Naive B cell (primary cell): ENCODE measurements around the gene CNPY4. TPM values are rescaled to one million over a fixed set of nuclear protein-coding genes. Genes with fewer than 3 reads are reported as not detected.

Experiments
- ATAC-seq, 2 donors: fragments of 150-1000 bp; cut with Tn5 transposase; 2 replicates each; pipeline ENCODE4 v1.10.0; 2021; ENCODE audit warnings: low read depth in 2 of 2, mild to moderate bottlenecking in 2 of 2, moderate library complexity in 2 of 2
- DNase-seq: peaks from one replicate; pipeline ENCODE4 v3.0.0; 2022
- H3K27ac Mint-ChIP-seq, 6 donors: one replicate each; pipeline ENCODE4 v1.8.0; 2020 to 2022; ENCODE audit warnings: mild to moderate bottlenecking in 6 of 6, mixed read lengths in 6 of 6, moderate library complexity in 5 of 6, inconsistent platforms in 2 of 6
- H3K27me3 Mint-ChIP-seq, 3 donors: one replicate each; pipeline ENCODE4 v1.8.0; 2021 to 2022; ENCODE audit warnings: mixed read lengths in 3 of 3, mild to moderate bottlenecking in 1 of 3
- H3K36me3 Mint-ChIP-seq, 2 donors: one replicate each; pipeline ENCODE4 v1.8.0; 2020 to 2022; ENCODE audit warnings: mixed read lengths in 2 of 2, inconsistent platforms in 1 of 2, mild to moderate bottlenecking in 1 of 2
- H3K4me1 Mint-ChIP-seq, 3 donors: one replicate each; pipeline ENCODE4 v1.8.0; 2020 to 2022; ENCODE audit warnings: mixed read lengths in 3 of 3, inconsistent platforms in 1 of 3, mild to moderate bottlenecking in 1 of 3, moderate library complexity in 1 of 3
- H3K4me3 Mint-ChIP-seq, 8 donors: one replicate each; pipeline ENCODE4 v1.8.0; 2020 to 2022; ENCODE audit warnings: mild to moderate bottlenecking in 8 of 8, mixed read lengths in 8 of 8, moderate library complexity in 8 of 8, inconsistent platforms in 2 of 8
- H3K9me3 Mint-ChIP-seq, 7 donors: one replicate each; pipeline ENCODE4 v1.8.0; 2020 to 2022; ENCODE audit warnings: mixed read lengths in 7 of 7, mild to moderate bottlenecking in 5 of 7, inconsistent platforms in 2 of 7, moderate library complexity in 1 of 7
- polyA plus RNA-seq, 6 donors: library from polyadenylated mRNA; unstranded; fragments of 300-500 nt; fragmentation: Illumina TruSeq; gene quantifications; one replicate each; pipeline ENCODE4 v1.2.3, GENCODE V29; 2021; ENCODE audit warnings: low read depth in 6 of 6

The CNPY4 gene, protein sequence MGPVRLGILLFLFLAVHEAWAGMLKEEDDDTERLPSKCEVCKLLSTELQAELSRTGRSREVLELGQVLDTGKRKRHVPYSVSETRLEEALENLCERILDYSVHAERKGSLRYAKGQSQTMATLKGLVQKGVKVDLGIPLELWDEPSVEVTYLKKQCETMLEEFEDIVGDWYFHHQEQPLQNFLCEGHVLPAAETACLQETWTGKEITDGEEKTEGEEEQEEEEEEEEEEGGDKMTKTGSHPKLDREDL
- polyA plus RNA-seq, result 1 to 10 TPM in 5 of 6 donors, not detected in 1; 4.9 to 8.6 (median 5.8) TPM

DNA sequence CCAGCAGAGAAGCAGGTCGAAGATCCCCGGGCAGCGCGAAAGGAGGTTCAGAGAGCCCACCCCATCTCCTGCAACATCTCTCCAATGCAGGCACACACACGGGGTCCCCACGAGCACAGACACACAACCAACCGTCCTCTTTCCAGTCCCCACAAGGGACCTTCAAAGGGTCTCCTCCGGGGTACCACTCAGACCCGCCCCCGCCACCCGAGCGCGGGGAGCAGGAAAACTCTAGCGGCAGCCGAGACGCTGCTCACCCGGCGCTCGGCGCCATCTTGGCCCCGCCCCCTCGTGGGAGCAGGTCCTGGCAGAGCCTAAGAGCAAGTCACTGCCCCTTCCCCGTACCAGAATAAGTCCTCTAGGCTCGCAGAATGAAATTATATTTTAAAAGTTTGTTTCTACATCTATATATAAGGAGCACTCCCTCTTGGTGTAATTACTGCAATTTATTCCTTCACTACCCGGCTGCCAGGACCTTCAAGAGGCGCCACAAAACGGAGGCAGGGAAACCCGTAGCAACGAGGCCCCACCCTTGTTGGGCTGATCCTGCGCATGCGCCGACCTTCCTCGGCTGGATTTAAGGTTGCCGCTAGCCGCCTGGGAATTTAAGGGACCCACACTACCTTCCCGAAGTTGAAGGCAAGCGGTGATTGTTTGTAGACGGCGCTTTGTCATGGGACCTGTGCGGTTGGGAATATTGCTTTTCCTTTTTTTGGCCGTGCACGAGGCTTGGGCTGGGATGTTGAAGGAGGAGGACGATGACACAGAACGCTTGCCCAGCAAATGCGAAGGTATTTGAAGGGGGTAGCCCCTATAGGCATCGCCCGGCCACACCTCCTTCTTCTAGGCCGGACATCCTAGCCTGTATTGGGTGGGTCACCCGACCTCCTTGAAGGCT is at the start of gene CNPY4, which contains the start of gene TAF6:
TSS of gene CNPY4 (plus strand) at position 563 of the 898 bp plus-strand sequence. CDS start at position 674, 111 bp downstream.
TSS of gene TAF6 (minus strand) at position 287 of the 898 bp plus-strand sequence. CDS start 5,149 bp downstream, outside the sequence.
- H3K9me3 Mint-ChIP-seq, result no peaks in the 10 kb centered on the region
- H3K4me1 Mint-ChIP-seq, result peaks cover 21 to 48% (median 45%) of the 10 kb centered on the region in 3 donors
- H3K27ac Mint-ChIP-seq, result peak within 1 kb of the TSS; percentile 99 to 100 (median 100)
- H3K4me3 Mint-ChIP-seq, result peak within 1 kb of the TSS; percentile 96 to 99 (median 98)
- ATAC-seq (peak; percentile 81 to 82), DNase-seq (peak; percentile 92)
- no peaks in the 10 kb centered on the region for H3K27me3 Mint-ChIP-seq
- H3K36me3 Mint-ChIP-seq, result no peaks in the 10 kb centered on the region

DNA sequence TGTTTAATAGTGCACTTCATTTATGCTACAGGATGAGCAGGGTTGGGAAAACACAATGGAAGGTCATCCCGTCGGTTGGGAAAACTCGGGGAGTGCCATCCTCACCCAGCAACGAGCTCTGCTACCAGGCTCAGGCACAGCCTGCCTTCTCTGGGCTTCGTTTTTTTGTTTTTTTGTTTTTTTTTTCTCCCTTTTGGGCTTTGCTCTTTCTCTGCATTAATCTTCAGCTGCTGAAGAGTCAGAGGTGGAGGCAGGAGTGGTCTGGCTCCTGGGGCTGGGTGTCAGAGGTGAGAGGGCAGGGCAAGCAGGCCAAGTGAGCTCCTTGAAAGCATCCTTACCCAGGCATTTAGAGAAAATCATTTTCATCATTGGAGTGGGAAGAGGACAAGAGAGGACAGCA is 49.4 kb upstream of the CNPY4 start:
- Mint-ChIP-seq H3K36me3 (peaks cover 41 to 42% of the 10 kb centered on the region in 2 donors), H3K4me1 (peaks cover 0 to 3% (median 2%) of the 10 kb centered on the region in 3 donors), H3K4me3 (peak overlapping the region in 2 of 8 donors; percentile 33 to 66), H3K27me3 (no peaks in the 10 kb centered on the region), H3K9me3 (peaks cover 14 to 34% (median 29%) of the 10 kb centered on the region in 7 donors), H3K27ac (no peak overlapping the region)
- ATAC-seq, result no peak
- no peak for DNase-seq

DNA sequence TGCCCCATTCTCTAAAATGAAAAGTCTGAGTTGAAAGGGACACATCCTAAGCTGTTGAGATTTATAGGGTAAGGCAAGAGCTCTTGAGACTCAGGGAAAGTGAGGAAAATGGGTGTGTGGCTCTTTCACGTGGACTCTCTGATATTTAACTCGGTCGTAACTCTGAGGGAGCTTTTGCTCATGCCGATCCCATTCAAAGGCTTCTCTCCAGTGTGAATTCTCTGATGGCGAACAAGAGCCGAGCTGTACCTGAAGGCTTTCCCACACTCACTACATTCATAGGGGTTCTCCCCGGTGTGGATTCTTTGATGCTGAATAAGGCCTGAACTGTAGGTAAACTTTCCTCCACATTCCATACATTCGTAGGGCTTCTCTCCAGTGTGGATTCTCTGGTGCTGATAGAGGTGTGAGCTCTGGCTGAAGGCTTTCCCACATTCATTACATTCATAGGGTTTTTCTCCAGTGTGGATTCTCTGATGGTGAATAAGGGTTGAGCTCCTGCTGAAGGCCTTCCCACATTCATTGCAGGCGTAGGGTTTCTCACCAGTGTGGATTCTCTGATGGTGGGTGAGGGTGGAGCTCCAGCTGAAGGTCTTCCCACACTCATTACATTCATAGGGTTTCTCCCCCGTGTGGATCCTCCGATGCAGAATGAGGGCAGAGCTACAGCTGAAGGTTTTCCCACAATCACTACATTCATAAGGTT is 48.3 kb upstream of the CNPY4 start:
- DNase-seq (no peak), ATAC-seq (no peak)
- H3K9me3 Mint-ChIP-seq, result peaks cover 14 to 34% (median 29%) of the 10 kb centered on the region in 7 donors
- H3K27ac Mint-ChIP-seq, result no peak overlapping the region
- H3K27me3 Mint-ChIP-seq, result no peaks in the 10 kb centered on the region
- H3K4me1 Mint-ChIP-seq, result peaks cover 0 to 8% (median 7%) of the 10 kb centered on the region in 3 donors
- no peak overlapping the region for H3K4me3 Mint-ChIP-seq
- peaks cover 53 to 54% of the 10 kb centered on the region in 2 donors for H3K36me3 Mint-ChIP-seq

GRCh38 chr7:100072462-100072861 is 47.0 kb upstream of the CNPY4 start:
- H3K27me3 Mint-ChIP-seq, result no peaks in the 10 kb centered on the region
- no peak for DNase-seq
- peaks cover 14 to 34% (median 29%) of the 10 kb centered on the region in 7 donors for H3K9me3 Mint-ChIP-seq
- peaks cover 0 to 8% (median 7%) of the 10 kb centered on the region in 3 donors for H3K4me1 Mint-ChIP-seq
- H3K36me3 Mint-ChIP-seq, result peaks cover 57% of the 10 kb centered on the region in 2 donors
- H3K4me3 Mint-ChIP-seq, result no peak overlapping the region
- H3K27ac Mint-ChIP-seq, result peak overlapping the region in 2 of 6 donors; percentile 39 to 87
- no peak for ATAC-seq

DNA sequence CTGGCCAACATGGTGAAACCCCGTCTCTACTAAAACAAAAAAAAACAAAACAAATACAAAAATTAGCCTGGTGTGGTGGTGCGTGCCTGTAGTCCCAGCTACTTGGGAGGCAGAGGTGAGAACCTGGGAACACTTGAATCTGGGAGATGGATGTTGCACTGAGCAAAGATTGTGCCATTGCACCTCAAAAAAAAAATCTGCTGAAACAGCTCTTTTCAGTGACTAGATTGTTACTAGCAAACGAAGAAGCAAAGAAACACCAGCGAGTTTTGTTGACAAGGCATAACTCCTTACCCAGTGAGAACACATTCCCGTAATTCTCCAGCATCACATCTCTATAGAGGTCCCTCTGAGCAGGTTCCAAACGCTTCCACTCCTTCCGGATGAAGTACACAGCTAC is 44.6 kb upstream of the CNPY4 start:
- DNase-seq (no peak), ATAC-seq (no peak)
- peak overlapping the region in 1 of 8 donors; percentile 43 for H3K4me3 Mint-ChIP-seq
- H3K27me3 Mint-ChIP-seq, result no peaks in the 10 kb centered on the region
- H3K4me1 Mint-ChIP-seq, result peaks cover 13 to 16% (median 14%) of the 10 kb centered on the region in 3 donors
- no peak overlapping the region for H3K27ac Mint-ChIP-seq
- H3K9me3 Mint-ChIP-seq, result peaks cover 14 to 33% (median 29%) of the 10 kb centered on the region in 7 donors
- H3K36me3 Mint-ChIP-seq, result peaks cover 57 to 61% of the 10 kb centered on the region in 2 donors

DNA sequence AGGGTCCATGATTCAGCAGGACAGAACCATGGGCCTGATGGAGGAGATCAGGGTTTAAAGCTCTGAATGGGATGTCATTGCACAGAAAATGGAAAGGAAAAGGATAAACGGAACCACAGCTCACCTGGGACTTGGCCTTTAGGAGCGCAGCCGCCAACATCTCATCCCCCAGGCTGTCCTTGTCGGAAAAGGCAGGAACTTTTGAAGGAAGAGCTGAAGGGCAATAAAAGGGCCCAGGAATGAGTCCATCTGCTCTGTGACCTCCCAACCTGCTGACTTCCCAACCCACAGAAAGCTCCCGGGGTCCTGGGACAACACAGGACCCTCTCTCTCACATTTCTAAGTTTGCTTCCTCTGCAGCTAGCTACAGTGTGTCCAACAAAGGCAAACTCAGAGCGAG is 44.0 kb upstream of the CNPY4 start:
- no peak for ATAC-seq
- H3K27me3 Mint-ChIP-seq, result no peaks in the 10 kb centered on the region

DNA sequence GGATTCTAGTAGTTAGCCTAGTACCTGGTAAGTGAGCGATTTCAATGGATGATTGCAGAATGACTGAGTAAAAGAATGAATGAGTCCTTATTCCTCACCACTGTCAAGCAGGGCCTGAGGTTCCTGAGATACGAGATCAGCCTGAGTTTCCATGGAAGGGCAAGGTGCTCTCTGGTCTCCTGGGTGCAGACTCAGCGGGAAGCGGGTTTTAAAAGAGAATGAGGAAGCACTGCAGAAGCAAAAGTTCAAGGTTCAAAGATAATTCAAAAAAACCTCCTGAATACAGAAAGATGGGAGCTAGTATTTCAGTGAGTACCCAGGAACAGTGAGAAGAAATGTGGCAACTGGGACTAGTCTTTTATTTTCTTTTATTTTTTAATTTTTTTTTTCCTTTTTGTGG is 42.2 kb upstream of the CNPY4 start:
- peaks cover 34 to 37% of the 10 kb centered on the region in 2 donors for H3K36me3 Mint-ChIP-seq
- peaks cover 3 to 13% (median 6%) of the 10 kb centered on the region in 7 donors for H3K9me3 Mint-ChIP-seq
- H3K27ac Mint-ChIP-seq, result peak overlapping the region in 1 of 6 donors; percentile 53
- DNase-seq (no peak), ATAC-seq (no peak)
- H3K4me3 Mint-ChIP-seq, result peak overlapping the region in 1 of 8 donors; percentile 77
- peaks cover 32 to 35% (median 33%) of the 10 kb centered on the region in 3 donors for H3K4me1 Mint-ChIP-seq
- no peaks in the 10 kb centered on the region for H3K27me3 Mint-ChIP-seq

More for the DNA sequence above, 44.0 kb upstream of the CNPY4 start:
- peaks cover 52 to 55% of the 10 kb centered on the region in 2 donors for H3K36me3 Mint-ChIP-seq
- peaks cover 18 to 22% (median 19%) of the 10 kb centered on the region in 3 donors for H3K4me1 Mint-ChIP-seq
- H3K27ac Mint-ChIP-seq, result peak overlapping the region in 1 of 6 donors; percentile 24
- H3K4me3 Mint-ChIP-seq, result peak overlapping the region in 1 of 8 donors; percentile 43
- H3K9me3 Mint-ChIP-seq, result peaks cover 12 to 31% (median 24%) of the 10 kb centered on the region in 7 donors
- DNase-seq, result no peak

DNA sequence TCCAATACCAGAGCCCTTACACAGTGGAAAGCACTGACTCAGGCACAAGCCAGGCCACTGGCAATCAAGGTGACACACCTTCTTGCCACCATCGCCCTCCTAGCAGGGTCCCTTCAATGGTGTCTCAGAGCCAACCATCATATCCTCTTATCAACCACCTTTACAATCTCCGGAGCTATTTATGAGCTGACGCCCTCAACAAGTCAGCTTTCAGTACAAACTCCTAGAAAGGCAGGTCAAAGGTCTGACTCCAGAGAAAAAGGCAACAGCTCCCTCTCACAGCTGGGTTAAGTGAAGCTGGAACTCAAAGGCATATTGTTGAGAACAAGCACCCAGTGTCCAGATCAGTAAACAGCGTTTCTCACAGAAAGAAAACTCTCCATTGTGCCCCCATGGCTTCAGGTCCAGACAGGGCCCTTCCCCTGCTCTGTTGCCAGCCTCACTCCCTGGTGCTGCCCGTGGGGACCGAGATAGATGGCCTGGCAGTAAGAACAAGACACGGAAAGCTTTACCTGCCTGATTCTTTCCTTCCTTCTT is 40.3 kb upstream of the CNPY4 start:
- Mint-ChIP-seq H3K27ac (peak overlapping the region in 2 of 6 donors; percentile 7 to 44), H3K9me3 (no peaks in the 10 kb centered on the region), H3K36me3 (peaks cover 18 to 24% of the 10 kb centered on the region in 2 donors), H3K27me3 (no peaks in the 10 kb centered on the region), H3K4me3 (peak overlapping the region in 4 of 8 donors; percentile 5 to 80 (median 63)), H3K4me1 (peaks cover 35 to 51% (median 44%) of the 10 kb centered on the region in 3 donors)
- ATAC-seq (no peak), DNase-seq (no peak)

- ATAC-seq (peak; percentile 3 to 5), DNase-seq (no peak)
- Mint-ChIP-seq H3K27me3 (no peaks in the 10 kb centered on the region), H3K27ac (peak overlapping the region; percentile 33 to 97 (median 80)), H3K9me3 (no peaks in the 10 kb centered on the region), H3K36me3 (peaks cover 5 to 11% of the 10 kb centered on the region in 2 donors), H3K4me3 (peak overlapping the region; percentile 83 to 97 (median 94)), H3K4me1 (peaks cover 31 to 51% (median 40%) of the 10 kb centered on the region in 3 donors)
Measured at GRCh38 chr7:100080907-100081534, 38.4 kb upstream of the CNPY4 start.

DNA sequence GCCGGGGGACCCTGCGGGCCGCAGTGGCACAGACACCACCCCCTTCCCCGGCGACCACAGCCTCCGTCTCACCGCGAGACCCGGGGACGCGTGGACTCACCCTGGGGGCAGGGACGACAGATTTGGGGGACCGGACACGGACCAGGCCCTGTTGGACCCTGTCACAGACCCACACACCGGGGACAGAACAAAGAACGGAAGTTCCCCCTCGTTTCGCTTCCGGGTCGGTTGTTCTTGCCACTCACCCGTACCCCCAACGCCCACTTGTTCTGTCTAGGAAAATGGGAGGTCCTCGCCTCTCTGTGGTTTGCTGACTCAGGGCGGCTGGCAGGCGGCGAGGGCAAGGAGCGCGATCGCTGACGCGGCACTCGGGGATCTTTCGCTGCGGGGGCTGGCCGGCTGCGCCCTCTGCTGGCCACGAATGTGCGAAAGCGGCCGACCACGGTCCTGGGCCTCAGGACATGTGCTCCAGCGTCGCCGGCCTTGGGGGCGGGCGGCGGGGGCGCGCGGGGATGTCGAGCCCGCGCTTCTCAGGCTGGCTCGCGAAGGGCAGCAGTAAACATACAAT is 37.8 kb upstream of the CNPY4 start, which contains the start of gene ZNF3:
TSS of gene ZNF3 (minus strand) at position 189 of the 568 bp plus-strand sequence. CDS start 4,366 bp downstream, outside the sequence.
- no peaks in the 10 kb centered on the region for H3K9me3 Mint-ChIP-seq
- H3K4me3 Mint-ChIP-seq, result peak within 1 kb of the TSS; percentile 83 to 97 (median 94)
- ATAC-seq (peak; percentile 67 to 71), DNase-seq (peak; percentile 98)
- peaks cover 0 to 10% of the 10 kb centered on the region in 2 donors for H3K36me3 Mint-ChIP-seq
- H3K4me1 Mint-ChIP-seq, result peaks cover 31 to 51% (median 38%) of the 10 kb centered on the region in 3 donors
- H3K27me3 Mint-ChIP-seq, result no peaks in the 10 kb centered on the region
- H3K27ac Mint-ChIP-seq, result peak within 1 kb of the TSS; percentile 85 to 98 (median 97)

DNA sequence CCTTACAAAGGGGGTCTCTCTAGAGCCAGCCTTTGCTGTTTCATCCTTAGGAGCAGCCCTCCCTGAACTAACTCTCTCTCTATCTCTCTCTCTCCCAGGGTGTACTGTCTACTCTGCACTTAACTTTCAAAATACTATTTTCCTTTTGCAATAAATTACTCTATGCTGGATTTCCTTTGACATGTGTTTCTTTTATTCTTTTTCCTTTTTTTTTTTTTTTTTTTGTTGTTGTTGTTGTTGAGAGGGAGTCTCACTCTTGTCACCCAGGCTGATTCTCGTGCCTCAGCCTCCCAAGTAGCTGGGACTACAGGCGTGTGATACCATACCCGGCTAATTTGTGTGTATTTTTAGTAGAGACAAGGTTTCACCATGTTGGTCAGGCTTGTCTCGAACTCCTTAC is 36.5 kb upstream of the CNPY4 start:
- Mint-ChIP-seq H3K27me3 (no peaks in the 10 kb centered on the region), H3K9me3 (no peaks in the 10 kb centered on the region), H3K4me1 (peaks cover 34 to 51% (median 46%) of the 10 kb centered on the region in 3 donors), H3K27ac (peak overlapping the region; percentile 85 to 98 (median 97)), H3K36me3 (peaks cover 0 to 6% of the 10 kb centered on the region in 2 donors), H3K4me3 (peak overlapping the region in 7 of 8 donors; percentile 83 to 97 (median 93))
- no peak for ATAC-seq
- no peak for DNase-seq
